NCI-H146 treated with DMSO at 0.1 percent for 48 hours (cell line): ENCODE data around the gene OR1J1.

Experiments used
- DNase-seq: peaks from one replicate; lab custom pipeline; 2025; ENCODE audit not compliant: unreplicated experiment; lab: John Stamatoyannopoulos, UW

OR1J1 gene

DNA sequence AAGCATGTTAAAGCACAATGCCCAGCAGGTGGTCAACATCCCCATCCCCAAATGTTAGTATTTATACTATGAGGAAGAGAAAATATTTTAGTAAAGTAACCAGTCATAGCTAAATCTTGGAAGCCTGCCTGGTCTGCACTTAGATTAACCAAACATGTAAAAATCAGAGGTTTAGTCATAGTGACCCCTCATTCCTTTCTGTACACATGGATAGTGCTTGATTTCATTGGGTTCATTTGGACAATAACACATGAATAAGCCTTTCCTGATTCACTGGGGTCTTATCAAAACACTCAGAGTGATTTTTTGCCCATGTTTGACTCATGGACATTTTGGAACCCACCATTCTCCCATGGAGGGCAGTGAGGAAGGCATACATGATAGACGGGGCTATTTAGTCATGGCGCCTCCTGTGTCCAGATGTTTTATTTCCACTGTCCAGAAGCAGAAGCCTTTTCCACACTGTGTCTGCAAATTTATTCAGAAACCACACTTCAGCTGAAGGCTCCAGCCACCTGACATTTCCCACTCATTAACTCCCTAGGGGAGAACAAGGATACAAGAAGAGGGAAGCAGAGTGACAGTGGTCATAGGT, 32.5 kb downstream of the OR1J1 start:
- no peak for DNase-seq

GRCh38 chr9:122444041-122444733, 33.5 kb downstream of the OR1J1 start:
- DNase-seq: no peak

- no peak for DNase-seq
Observed at GRCh38 chr9:122442568-122442967, 35.2 kb downstream of the OR1J1 start.
